ENCODE measurements around the gene PLEKHA5. TPM values are rescaled to one million over a fixed set of nuclear protein-coding genes. Genes with fewer than 3 reads are reported as not detected.

Gene PLEKHA5
- total and polyA plus RNA-seq, 2 experiments from 2014 or later: 82.8 to 112 TPM

GRCh38 chr12:19155981-19156734 is 26.6 kb downstream of the PLEKHA5 start:
- H3K4me2 ChIP-seq: no peak overlapping the region
- H3K4me1 ChIP-seq (ENCODE audit: insufficient read depth): peaks cover 24% of the 10 kb centered on the region
- ATAC-seq (no peak), DNase-seq (ENCODE audit: low spot score) (no peak)
- no peak overlapping the region for H3K27ac ChIP-seq (ENCODE audit: low read depth)
- no peaks in the 10 kb centered on the region for H3K36me3 ChIP-seq (ENCODE audit: insufficient read depth)
- Mint-ChIP-seq H3K9me3 (no peaks in the 10 kb centered on the region), H3K4me3 (no peak overlapping the region), H3K27ac (peak overlapping the region; percentile 88), H3K4me1 (peaks cover 28% of the 10 kb centered on the region), H3K36me3 (ENCODE audit: low read depth) (peaks cover 9% of the 10 kb centered on the region; the same call in 1 of the 3 replicates), H3K27me3 (ENCODE audit: insufficient read depth, low read depth, poor library complexity) (peaks cover 1% of the 10 kb centered on the region)
- H3K27me3 ChIP-seq (ENCODE audit: insufficient read depth): no peaks in the 10 kb centered on the region
- TF ChIP-seq EZH2 (IDR thresholded peaks at IDR 0.05; ENCODE audit: low read depth, unreplicated experiment) (no peak), ZNF114 (CRISPR knock-in tag; IDR thresholded peaks at IDR 0.05) (no peak), STAT1 (IDR thresholded peaks at IDR 0.05; ENCODE audit: unreplicated experiment) (no peak), EZH2phosphoT487 (IDR thresholded peaks at IDR 0.05; ENCODE audit: unreplicated experiment) (no peak), NANOG (IDR thresholded peaks at IDR 0.05; ENCODE audit: borderline replicate concordance) (no peak), ZNF331 (CRISPR knock-in tag; IDR thresholded peaks at IDR 0.05; ENCODE audit: low read depth) (no peak), JUNB (IDR thresholded peaks at IDR 0.05; ENCODE audit: unreplicated experiment) (no peak), CREB1 (CRISPR knock-in tag; IDR thresholded peaks at IDR 0.05; ENCODE audit: low read depth) (no peak)
- TF ChIP-seq, protein P1, sequence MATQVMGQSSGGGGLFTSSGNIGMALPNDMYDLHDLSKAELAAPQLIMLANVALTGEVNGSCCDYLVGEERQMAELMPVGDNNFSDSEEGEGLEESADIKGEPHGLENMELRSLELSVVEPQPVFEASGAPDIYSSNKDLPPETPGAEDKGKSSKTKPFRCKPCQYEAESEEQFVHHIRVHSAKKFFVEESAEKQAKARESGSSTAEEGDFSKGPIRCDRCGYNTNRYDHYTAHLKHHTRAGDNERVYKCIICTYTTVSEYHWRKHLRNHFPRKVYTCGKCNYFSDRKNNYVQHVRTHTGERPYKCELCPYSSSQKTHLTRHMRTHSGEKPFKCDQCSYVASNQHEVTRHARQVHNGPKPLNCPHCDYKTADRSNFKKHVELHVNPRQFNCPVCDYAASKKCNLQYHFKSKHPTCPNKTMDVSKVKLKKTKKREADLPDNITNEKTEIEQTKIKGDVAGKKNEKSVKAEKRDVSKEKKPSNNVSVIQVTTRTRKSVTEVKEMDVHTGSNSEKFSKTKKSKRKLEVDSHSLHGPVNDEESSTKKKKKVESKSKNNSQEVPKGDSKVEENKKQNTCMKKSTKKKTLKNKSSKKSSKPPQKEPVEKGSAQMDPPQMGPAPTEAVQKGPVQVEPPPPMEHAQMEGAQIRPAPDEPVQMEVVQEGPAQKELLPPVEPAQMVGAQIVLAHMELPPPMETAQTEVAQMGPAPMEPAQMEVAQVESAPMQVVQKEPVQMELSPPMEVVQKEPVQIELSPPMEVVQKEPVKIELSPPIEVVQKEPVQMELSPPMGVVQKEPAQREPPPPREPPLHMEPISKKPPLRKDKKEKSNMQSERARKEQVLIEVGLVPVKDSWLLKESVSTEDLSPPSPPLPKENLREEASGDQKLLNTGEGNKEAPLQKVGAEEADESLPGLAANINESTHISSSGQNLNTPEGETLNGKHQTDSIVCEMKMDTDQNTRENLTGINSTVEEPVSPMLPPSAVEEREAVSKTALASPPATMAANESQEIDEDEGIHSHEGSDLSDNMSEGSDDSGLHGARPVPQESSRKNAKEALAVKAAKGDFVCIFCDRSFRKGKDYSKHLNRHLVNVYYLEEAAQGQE (IDR thresholded peaks at IDR 0.05; ENCODE audit: unreplicated experiment): no peak
- TF ChIP-seq, protein P2, sequence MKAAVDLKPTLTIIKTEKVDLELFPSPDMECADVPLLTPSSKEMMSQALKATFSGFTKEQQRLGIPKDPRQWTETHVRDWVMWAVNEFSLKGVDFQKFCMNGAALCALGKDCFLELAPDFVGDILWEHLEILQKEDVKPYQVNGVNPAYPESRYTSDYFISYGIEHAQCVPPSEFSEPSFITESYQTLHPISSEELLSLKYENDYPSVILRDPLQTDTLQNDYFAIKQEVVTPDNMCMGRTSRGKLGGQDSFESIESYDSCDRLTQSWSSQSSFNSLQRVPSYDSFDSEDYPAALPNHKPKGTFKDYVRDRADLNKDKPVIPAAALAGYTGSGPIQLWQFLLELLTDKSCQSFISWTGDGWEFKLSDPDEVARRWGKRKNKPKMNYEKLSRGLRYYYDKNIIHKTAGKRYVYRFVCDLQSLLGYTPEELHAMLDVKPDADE (IDR thresholded peaks at IDR 0.05): no peak
- TF ChIP-seq, protein P3, sequence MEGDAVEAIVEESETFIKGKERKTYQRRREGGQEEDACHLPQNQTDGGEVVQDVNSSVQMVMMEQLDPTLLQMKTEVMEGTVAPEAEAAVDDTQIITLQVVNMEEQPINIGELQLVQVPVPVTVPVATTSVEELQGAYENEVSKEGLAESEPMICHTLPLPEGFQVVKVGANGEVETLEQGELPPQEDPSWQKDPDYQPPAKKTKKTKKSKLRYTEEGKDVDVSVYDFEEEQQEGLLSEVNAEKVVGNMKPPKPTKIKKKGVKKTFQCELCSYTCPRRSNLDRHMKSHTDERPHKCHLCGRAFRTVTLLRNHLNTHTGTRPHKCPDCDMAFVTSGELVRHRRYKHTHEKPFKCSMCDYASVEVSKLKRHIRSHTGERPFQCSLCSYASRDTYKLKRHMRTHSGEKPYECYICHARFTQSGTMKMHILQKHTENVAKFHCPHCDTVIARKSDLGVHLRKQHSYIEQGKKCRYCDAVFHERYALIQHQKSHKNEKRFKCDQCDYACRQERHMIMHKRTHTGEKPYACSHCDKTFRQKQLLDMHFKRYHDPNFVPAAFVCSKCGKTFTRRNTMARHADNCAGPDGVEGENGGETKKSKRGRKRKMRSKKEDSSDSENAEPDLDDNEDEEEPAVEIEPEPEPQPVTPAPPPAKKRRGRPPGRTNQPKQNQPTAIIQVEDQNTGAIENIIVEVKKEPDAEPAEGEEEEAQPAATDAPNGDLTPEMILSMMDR (conservative IDR thresholded peaks at IDR 0.05; ENCODE audit: low read depth in 2 of 2): no peak
- no peaks in the 10 kb centered on the region for H3K9me2 ChIP-seq (ENCODE audit: insufficient read depth)
- H4K20me1 ChIP-seq (replicated peaks; ENCODE audit: insufficient read depth): peaks cover 7% of the 10 kb centered on the region
- no peak overlapping the region for H3K4me3 ChIP-seq
- H3F3A ChIP-seq (replicated peaks; ENCODE audit: low read depth): no peaks in the 10 kb centered on the region
- H2AFZ ChIP-seq: no peak overlapping the region
- H3K79me2 ChIP-seq (replicated peaks; ENCODE audit: insufficient read depth): peaks cover 100% of the 10 kb centered on the region

Measured in GM23338 (cell line).